ENCODE results near the gene PJA1.

- TF ChIP-seq EZH2 (IDR thresholded peaks at IDR 0.05; ENCODE audit: borderline replicate concordance), result no peak
- no peak for TF ChIP-seq CTCF (IDR thresholded peaks at IDR 0.05; ENCODE audit: poor library complexity)
Observed at GRCh38 chrX:69126642-69127041, 38.6 kb downstream of the PJA1 start.
